ENCODE results near the gene PDE4A.
A peak's percentile ranks its signal among the peaks of the same experiment; 100 is the strongest.
"Not testable (repeated sequence)": the region's sequence is repeated elsewhere in the genome, so short reads cannot be mapped to it uniquely, and the experiment has no call there.

PDE4A gene

DNA sequence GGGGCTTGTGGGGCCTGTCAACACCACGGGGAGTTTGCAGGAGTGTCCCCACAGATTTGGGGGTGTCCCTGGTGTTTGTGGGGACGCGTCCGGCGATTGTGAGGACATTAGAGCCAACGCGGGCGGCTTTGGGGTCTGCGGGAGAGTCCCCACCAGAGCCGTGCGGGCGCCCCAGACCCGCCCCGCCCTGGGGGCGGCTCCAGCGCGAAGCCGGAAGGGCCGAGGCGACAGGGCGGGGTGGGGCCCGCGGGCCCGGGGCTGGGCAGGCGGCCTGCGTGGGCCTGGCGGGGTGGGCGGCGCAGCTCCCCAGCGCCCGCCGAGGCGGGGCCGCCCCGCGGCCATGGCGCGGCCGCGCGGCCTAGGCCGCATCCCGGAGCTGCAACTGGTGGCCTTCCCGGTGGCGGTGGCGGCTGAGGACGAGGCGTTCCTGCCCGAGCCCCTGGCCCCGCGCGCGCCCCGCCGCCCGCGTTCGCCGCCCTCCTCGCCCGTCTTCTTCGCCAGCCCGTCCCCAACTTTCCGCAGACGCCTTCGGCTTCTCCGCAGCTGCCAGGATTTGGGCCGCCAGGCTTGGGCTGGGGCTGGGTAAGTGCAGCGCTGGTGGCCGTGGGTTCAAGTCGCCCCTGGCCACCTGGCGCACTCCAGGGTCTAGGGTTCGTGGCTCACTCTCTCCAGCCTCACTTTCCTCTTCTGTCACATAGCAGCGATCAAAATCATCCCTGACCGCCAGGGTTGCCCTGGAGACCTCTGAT lies 10.3 kb downstream of the PDE4A start:
- DNase-seq, result no peak

DNA sequence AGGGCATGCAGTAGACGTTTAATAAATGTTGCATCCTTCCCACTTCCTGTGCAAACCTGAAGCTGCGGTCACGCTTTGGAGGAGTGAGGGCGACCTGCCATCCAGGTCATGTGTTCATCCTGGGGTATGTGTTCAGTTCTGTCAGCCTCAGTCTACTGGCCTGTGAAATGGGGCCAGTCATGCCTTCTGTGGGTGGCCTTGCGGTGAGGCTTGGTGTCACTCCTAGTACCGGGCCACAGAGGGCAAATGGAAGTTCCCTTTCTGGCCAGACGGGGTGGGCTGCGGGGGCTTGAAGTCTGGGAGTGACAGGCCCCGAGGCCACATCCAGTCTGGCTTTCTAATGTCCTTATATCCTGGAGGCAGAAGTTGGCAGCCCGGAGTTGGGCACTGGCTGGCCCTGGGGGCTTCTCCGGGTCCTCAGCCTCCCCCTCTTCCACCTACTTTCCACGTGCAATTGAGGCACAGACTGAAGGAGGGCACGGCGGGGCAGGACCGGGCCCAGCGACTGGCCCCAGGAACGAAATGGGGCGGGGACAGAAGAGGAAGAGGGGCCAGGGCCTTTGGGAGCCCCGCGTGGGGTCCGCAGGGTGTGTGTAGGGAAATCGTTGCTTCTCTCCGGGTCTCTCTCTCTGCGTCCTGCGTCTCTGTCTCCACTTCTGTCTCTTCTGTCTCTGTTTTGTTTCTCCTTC lies 11.1 kb downstream of the PDE4A start:
- DNase-seq, result no peak

- no peak for DNase-seq
Observed at GRCh38 chr19:10431943-10432735, 11.8 kb downstream of the PDE4A start.

DNA sequence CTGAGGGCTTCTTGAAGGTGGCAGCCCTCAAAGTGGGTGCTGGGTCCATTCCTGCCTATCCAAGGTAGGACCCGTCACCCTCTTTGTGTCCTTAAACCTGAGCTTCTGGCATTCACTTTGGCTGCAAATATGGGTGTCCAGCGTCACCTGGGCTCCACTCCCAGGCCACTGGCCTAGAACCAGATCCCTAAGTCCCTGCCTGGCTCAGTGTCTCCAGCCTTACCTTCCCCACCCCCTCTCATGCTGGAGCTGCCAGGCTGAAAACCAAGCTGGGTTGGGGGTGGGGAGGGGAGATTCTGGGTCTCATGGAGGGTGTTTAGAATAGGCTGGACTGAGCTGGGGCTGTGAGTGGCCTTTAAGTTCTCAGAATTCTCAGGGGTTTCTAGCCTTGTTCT lies 12.4 kb downstream of the PDE4A start:
- DNase-seq, result no peak

GRCh38 chr19:10433131-10433536 lies 12.8 kb downstream of the PDE4A start:
- no peak for DNase-seq

DNA sequence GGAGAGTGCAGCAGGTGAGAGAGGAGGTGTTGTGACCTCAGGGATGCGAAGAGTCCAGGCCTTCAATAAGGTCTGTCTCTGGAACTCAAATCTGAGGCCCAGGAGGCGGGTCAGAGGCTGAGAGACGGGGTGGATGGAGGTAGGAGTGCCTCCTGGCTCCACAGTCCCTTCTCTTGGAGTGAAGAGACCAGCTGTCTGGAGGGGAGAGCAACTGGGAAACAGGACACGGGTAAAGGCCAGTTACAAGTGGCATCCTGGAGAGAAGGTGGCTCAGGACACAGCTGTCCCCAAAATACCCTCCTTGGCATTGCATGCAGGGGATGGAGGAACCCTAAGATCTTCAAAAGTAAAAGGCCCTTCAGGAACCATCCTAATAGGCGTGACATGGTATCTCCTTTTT lies 19.2 kb downstream of the PDE4A start:
- DNase-seq, result no peak

DNA sequence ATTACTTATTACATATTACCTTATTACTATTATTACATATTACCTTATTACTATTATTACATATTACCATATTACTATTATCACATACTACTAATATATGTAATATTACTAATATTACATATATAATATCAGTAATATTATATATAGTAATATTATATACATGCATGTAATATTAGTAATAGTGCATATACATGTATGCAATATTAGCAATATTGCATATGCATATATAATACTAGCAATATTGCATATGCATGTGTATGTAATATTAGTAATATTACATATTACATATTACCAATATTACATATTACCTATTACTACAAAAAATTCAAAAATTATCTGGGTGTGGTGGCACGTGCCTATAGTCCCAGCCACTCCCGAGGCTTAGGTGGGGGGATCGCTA lies 22.4 kb downstream of the PDE4A start:
- no peak for DNase-seq

- no peak for DNase-seq
Observed at GRCh38 chr19:10449037-10449436, 28.7 kb downstream of the PDE4A start.

DNA sequence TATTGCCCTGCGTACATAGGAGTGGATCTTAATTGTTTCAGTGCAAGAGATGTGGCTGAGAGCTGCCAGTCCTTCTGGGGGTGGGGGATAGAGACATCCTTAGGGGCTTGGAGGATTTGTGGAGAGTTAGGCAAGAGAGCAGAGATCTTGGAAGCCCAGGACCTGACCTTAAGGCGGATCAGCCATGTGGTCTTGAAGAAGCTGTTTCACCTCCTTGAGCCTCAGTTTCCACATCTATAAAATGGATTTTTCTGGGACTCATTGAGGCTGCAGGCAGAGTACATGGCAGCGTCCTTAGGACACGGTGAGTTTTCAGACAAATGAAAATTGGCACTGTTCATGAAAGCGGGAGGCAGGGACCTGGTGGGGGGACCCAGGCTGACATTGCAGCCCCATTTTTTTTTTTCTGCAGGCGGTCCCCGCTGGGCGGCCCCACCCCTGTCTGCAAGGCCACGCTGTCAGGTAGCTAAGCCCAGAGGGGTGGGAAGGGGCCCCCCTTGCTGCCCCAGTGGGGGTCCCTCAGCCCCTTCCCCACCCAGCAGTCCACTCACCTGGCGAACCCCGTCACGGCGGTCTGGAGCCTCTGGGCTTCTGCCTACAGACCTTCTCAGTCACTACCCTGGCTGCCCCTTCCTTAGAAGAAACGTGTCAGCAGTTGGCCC lies 30.0 kb downstream of the PDE4A start:
- DNase-seq, result no peak

DNA sequence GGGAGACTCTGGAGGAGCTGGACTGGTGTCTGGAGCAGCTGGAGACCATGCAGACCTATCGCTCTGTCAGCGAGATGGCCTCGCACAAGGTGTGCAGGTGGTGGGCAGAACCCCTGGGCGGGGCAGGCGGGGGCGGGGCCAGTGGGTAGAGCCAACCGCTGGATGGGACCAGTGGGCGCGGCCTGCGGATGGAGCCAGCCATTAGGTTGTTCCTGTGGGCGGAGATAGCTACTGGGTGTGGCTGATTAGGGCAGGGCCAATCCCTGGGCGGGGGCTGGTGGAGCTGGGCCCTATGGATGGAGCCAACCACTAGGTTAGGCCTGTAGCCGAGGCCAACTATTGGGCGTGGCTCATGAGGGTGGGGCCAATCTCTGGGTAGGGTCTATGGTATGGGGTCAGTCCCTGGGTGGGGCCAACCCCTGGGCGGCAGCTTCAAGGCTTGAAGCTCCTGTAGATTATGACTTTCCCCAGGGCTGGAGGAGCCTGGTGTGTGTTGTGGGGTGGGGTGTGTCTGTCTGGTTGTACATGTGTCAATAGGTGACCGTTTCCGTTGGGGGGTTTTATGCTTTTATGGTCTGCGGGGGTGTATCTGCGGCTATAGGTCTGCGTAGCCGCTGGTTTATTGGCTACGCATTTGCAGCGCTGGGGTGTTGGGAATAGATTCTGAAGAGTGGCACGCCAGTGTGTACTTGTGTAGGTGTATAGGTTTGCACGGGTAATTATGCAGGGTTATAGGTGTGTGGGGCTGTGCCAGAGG lies 30.7 kb downstream of the PDE4A start:
- no peak for DNase-seq

- DNase-seq, result no peak
Observed at GRCh38 chr19:10452726-10453618, 32.6 kb downstream of the PDE4A start.

- no peak for DNase-seq
Observed at GRCh38 chr19:10453852-10454251, 33.5 kb downstream of the PDE4A start.

- DNase-seq, result no peak
Observed at GRCh38 chr19:10454267-10454666, 33.9 kb downstream of the PDE4A start.

GRCh38 chr19:10458733-10459132 lies 38.4 kb downstream of the PDE4A start:
- DNase-seq, result not testable (repeated sequence)

DNA sequence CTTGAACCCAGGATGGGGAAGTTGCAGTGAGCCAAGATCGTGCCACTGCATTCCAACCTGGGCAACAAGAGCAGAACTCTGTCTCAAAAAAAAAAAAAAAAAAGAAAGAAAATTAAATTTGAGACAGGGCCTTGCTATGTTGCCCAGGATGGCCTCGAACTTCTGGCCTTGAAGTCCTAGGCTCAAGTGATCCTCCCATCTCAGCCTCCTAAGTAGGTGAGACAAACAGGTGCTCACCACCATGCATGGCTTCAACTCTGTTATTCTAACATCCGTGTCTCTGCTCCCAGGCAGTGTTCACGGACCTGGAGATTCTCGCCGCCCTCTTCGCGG lies 40.3 kb downstream of the PDE4A start:
- no peak for DNase-seq

GRCh38 chr19:10461047-10461949 lies 41.0 kb downstream of the PDE4A start:
- DNase-seq, result peak; percentile 37

DNA sequence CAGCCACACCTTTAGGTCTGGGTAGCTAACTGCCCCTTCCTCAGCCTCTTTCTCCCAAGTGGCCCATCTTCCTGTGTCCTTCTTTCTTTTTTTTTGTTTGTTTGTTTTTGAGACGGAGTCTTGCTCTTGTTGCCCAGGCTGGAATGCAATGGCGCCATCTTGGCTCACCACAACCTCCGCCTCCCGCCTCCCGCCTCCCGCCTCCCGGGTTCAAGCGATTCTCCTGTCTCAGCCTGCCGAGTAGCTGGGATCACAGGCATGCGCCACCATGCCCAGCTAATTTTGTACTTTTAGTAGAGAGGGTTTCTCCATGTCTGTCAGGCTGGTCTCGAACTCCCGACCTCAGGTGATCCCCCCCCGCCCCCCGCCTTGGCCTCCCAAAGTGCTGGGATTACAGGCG lies 41.7 kb downstream of the PDE4A start:
- DNase-seq, result not testable (repeated sequence)

- DNase-seq, result no peak
Observed at GRCh38 chr19:10462557-10462956, 42.2 kb downstream of the PDE4A start.

- DNase-seq, result no peak
Observed at GRCh38 chr19:10464456-10464855, 44.1 kb downstream of the PDE4A start.

GRCh38 chr19:10467104-10467706 lies 46.9 kb downstream of the PDE4A start:
- no peak for DNase-seq
